Adrenal gland (tissue), 5 donors: Measurements from ENCODE around the gene TRRAP.

Source experiments
- POLR2A ChIP-seq, 2 donors: fragments of 450-650 bp; IDR thresholded peaks; one replicate each; pipeline ENCODE4 v1.6.1; 2017; ENCODE audit warnings: antibody characterized with exemption in 2 of 2, mild to moderate bottlenecking in 2 of 2, moderate library complexity in 1 of 2
- TF ChIP-seq, protein P1 (sequence below), 6 experiments: fragments of 450-650 bp in 4 of 6; fragments of 200-600 bp in 2 of 6; sonication (generic) in 1 of 6; IDR thresholded peaks; 1 replicate in 5 of 6; 2 replicates in 1 of 6; pipeline versions ENCODE4 v1.5.1 to v1.8.0; 2016 to 2021; ENCODE audit warnings: antibody characterized with exemption in 6 of 6, mild to moderate bottlenecking in 2 of 6, moderate library complexity in 1 of 6
- donor health status: DM: no; HTN: no; CAD: no.

DNA sequence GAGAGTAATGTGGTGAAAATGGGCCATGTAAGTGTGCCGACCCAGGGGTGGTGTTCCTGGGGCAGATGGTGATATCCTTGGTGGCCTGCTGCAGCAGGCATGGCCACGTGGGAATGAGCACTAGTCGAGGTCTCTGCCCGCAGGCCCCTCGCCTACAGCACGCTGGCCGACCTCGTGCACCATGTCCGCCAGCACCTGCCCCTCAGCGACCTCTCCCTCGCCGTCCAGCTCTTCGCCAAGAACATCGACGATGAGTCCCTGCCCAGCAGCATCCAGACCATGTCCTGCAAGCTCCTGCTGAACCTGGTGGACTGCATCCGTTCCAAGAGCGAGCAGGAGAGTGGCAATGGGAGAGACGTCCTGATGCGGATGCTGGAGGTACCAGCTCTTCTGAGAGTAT lies 30.3 kb downstream of the TRRAP start:
- TF ChIP-seq POLR2A (IDR thresholded peaks at IDR 0.05), result no peak
- TF ChIP-seq, protein P1, sequence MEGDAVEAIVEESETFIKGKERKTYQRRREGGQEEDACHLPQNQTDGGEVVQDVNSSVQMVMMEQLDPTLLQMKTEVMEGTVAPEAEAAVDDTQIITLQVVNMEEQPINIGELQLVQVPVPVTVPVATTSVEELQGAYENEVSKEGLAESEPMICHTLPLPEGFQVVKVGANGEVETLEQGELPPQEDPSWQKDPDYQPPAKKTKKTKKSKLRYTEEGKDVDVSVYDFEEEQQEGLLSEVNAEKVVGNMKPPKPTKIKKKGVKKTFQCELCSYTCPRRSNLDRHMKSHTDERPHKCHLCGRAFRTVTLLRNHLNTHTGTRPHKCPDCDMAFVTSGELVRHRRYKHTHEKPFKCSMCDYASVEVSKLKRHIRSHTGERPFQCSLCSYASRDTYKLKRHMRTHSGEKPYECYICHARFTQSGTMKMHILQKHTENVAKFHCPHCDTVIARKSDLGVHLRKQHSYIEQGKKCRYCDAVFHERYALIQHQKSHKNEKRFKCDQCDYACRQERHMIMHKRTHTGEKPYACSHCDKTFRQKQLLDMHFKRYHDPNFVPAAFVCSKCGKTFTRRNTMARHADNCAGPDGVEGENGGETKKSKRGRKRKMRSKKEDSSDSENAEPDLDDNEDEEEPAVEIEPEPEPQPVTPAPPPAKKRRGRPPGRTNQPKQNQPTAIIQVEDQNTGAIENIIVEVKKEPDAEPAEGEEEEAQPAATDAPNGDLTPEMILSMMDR (IDR thresholded peaks at IDR 0.05), result no peak
